Regular cardiac myocyte (primary cell): ENCODE results near the gene CHRNE. TPM values are rescaled to one million over a fixed set of nuclear protein-coding genes. Genes with fewer than 3 reads are reported as not detected.

Experiments used
- total RNA-seq: library from RNA; depleted of rRNA; stranded (reverse); fragments of >200 nt; gene quantifications from 2 replicates; pipeline ENCODE4 v1.2.3, GENCODE V29; 2014

CHRNE gene
- 0.19 and 0.56 TPM in 2 replicates for total RNA-seq

DNA sequence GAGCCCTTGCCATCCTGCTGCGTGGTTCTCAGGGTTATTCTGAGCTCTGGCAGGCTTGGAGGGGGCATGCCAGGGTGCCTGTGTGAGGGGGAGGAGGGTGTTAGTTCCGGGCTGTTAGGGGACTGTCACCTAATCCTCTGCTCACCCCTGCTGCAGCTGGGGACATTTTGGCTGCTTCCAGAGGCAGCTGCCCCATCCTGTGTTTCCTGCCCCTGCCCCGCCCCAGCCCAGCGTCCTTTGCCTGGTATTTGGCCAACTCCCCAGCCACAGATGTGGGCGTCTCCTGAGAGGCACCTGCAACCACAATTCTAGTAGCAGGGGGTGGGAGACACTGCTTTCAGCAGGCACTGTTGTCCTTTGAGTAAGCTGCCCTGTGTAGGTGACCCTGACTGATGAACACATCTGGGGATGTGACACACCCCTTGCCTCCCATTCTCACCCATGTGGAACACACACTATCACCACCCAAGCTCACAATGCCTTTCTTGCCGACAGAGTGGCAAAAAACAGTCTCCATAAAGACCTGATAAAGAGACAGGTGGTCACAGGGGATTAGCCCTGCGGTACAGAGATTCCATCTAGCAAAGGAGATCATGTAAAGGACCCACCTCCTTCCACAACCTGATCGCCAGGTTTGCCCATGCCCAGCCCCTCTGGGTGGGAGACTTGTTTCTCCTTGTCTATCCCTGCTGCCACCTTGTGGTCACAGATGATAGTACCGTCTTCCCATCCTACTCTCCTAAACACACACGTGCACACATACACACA, at the start of gene CHRNE:
Gene CHRNE (minus strand): TSS at position 48 of the 768 bp plus-strand sequence. CDS start 35 bp downstream, at position 13.

DNA sequence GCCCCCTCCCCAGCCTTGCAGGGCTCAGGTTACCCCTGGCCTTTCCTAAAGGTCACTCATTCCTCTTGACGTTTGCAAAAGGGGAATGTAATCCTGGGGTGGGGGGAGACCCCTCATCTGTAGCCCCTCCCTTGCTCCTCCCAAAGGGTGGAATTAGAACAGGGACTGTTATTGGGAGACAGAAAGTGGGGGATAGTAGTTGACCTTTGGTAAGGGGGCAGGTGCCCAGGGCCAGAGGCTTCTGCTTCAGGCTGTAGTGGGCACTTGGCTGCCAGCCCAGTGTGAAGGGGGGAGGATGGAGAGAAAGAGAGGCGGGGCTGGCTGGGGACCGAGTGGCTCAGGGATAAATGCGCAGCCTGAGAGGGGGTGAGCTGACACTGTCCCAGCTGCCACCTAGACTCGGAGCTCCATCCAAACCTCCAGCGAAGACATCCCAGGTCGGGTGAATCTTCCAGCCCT, 47.9 kb upstream of the CHRNE start, which contains the start of gene ENO3:
Gene ENO3 (plus strand): TSS at position 374 of the 459 bp plus-strand sequence. CDS start 711 bp downstream, outside the sequence.

DNA sequence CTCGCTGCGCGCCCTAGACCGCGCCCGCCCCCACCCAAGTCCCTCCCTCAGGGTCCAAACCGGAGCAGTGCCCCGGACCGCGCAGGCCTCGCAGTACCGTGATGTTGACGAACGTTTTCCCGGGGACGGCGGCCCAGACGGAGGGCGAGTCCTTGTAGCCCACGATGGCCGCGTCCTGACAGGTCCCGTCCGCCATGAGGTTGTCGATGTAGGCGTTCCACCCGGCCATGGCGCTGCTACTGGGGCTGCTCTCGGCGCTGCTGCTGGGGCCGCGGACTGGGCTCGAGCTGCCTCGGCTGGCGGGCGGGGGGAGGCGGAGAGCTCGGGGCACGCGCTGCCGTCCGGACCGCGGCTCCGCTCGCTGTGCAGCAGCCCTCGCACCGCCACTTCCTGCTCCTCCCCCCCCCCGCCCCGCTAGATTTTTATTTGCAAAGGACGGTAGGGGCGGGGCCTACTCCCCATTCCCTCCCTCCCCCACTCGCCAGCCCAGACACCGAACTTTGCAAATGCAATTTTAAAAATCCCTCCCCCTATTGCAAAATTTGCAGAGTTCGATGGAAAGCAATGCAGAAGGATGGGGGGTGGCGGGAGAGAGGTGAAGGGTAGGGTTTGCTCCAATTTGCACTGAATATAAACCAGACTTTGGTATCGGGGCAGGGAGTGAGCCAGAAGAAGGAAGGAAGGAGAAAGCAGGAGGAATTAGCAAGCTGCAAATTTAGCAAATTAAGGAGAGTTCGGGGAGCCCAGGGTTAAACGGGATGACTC, 45.5 kb upstream of the CHRNE start, which contains the start of gene PFN1:
Gene PFN1 (minus strand): TSS at position 365 of the 765 bp plus-strand sequence. CDS start 136 bp downstream, at position 229.

DNA sequence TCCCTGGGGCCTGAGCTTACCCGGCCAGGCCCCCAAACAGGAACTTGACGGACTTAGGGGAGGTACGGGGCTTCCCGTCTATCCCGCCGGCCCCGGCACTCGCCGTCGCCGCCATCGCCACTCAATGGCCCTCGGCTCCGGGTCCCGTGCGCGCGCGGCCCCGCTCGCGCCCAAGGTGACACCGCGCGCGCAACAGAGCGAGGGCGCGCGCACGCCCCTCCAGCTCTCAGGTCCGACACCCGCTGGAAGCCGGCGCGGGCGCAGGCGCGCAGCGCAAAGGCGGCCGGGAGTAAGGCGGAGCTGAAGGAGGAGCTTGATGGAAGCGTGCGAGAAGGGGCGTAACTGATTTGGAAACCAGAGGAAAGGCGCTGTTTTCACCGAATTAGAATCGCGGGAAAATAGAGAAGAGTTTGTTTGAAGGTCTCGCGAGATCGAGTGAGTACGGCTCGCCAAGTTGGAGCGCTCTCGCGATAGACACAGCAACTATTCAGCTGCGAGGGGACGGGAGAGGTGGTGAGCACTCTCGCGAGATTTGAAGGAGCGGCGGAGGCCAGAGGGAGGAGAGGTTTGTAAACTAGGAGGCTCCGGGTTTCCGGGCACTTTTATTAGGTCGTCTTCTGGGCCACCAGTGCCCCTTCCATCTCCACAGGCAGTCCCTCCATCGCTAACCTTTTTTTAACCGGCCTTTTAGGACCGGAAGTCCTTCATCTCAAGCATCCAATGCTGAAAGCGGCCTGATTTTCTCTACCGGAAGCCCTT, 37.1 kb upstream of the CHRNE start, which contains the start of the genes RNF167 and SLC25A11:
Gene RNF167 (plus strand): TSS at position 473 of the 759 bp plus-strand sequence. CDS start 642 bp downstream, outside the sequence.
Gene SLC25A11 (minus strand): TSS at position 251 of the 759 bp plus-strand sequence. CDS start 136 bp downstream, at position 115.

DNA sequence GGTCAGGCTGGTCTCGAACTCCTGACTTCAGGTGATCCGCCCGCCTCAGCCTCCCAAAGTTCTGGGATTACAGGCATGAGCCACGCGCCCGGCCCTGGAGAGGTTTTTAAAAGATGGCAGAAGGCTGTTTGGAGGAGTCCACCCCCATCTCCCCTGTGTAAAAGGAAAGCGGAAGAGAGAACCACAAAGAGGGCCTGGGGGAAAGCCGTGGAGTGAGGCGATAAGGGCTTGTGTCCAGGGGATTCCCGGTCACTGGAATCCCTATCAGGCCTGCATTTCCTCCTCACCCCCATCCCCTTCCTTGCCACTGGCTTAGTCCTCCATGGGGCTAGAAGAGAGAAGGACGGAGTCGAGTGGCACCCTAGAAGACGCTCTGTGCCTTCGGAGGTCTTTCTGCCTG, 29.1 kb upstream of the CHRNE start, which contains the start of gene GP1BA:
Gene GP1BA (plus strand): TSS at position 315 of the 400 bp plus-strand sequence. CDS start 328 bp downstream, outside the sequence.

DNA sequence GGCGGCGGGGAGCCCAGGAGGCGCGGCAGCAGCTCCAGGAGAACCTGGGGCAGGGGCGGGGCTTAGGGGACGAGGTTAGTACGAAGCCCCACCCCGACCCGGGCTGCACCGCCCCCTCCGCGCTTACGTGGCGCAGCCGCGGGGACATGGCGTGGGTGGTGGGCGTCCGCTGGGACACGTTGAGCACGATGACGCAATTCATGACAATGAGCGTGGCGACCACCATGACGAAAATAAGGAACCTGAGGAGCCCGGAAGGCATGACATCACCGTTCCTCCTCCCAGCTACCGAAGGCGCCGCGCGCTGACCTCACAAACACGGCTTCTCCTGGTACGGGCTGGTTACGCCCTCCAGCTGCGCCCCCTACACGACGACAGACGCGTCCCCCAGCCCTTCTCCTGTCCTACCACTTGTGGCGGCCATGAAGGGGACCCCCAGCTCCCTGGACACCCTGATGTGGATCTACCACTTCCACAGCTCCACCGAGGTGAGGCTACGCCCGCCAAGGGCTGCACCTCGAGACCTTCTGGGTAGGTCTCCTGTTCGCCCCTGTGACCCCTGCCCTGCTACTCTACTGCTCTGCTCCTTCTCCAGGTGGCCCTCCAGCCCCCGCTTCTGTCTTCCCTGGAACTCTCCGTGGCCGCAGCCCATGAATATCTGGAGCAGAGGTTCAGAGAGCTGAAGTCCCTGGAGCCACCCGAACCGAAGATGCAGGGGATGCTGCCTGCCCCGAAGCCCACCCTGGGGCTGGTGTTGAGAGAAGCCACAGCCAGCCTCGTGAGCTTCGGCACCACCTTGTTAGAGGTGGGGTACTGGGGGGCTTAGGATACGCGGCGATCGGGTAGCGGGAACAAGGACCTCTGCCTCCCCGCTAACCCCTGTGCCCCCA, 3.3 kb downstream of the CHRNE start, which contains the start of gene C17orf107:
Gene C17orf107 (plus strand): TSS at position 196 of the 890 bp plus-strand sequence. CDS start 227 bp downstream, at position 423.

Other genes with a start within 250 kb of the CHRNE start
- 25.1 and 29.6 TPM in 2 replicates for gene PELP1, start 199.0 kb downstream of the CHRNE start, total RNA-seq
- gene ARRB2, start 192.5 kb downstream of the CHRNE start, total RNA-seq: 2.1 and 3.9 TPM in 2 replicates
- 11.7 and 12.7 TPM in 2 replicates for gene MED11, start 171.7 kb downstream of the CHRNE start, total RNA-seq
- under 0.01 TPM in 2 replicates for gene ZMYND15, start 163.3 kb downstream of the CHRNE start, total RNA-seq
- 0.58 and 2.0 TPM in 2 replicates for gene CXCL16, start 163.2 kb downstream of the CHRNE start, total RNA-seq
- gene TM4SF5, start 131.2 kb downstream of the CHRNE start, total RNA-seq: not detected in 2 replicates
- 0.38 TPM in 1 of 2 replicates, not detected in the other for gene VMO1, start 116.7 kb downstream of the CHRNE start, total RNA-seq
- 0.19 and 0.28 TPM in 2 replicates for gene GLTPD2, start 114.1 kb downstream of the CHRNE start, total RNA-seq
- 95.3 and 252 TPM in 2 replicates for gene PSMB6, start 106.9 kb downstream of the CHRNE start, total RNA-seq
- gene PLD2, start 95.9 kb downstream of the CHRNE start, total RNA-seq: 7.7 and 9.6 TPM in 2 replicates
- gene MINK1, start 69.8 kb downstream of the CHRNE start, total RNA-seq: 24.7 and 27.6 TPM in 2 replicates
- gene C17orf107, start 3.6 kb downstream of the CHRNE start, total RNA-seq: 2.5 and 5.9 TPM in 2 replicates
- not detected in 2 replicates for gene GP1BA, start 29.2 kb upstream of the CHRNE start, total RNA-seq
- gene SLC25A11, start 36.9 kb upstream of the CHRNE start, total RNA-seq: 50.2 and 74.0 TPM in 2 replicates
- gene RNF167, start 37.2 kb upstream of the CHRNE start, total RNA-seq: 15.5 and 40.6 TPM in 2 replicates
- 295 and 524 TPM in 2 replicates for gene PFN1, start 45.4 kb upstream of the CHRNE start, total RNA-seq
- 3.4 and 3.5 TPM in 2 replicates for gene ENO3, start 48.0 kb upstream of the CHRNE start, total RNA-seq
- gene SPAG7, start 64.7 kb upstream of the CHRNE start, total RNA-seq: 35.0 and 63.8 TPM in 2 replicates
- gene CAMTA2, start 84.6 kb upstream of the CHRNE start, total RNA-seq: 2.9 and 3.4 TPM in 2 replicates
- 0.19 and 0.28 TPM in 2 replicates for gene INCA1, start 94.4 kb upstream of the CHRNE start, total RNA-seq
- 67.7 and 90.5 TPM in 2 replicates for gene KIF1C, start 94.9 kb upstream of the CHRNE start, total RNA-seq
- gene SLC52A1, start 132.3 kb upstream of the CHRNE start, total RNA-seq: 0.28 TPM in 1 of 2 replicates, not detected in the other
- 1.7 and 2.0 TPM in 2 replicates for gene ZFP3, start 175.4 kb upstream of the CHRNE start, total RNA-seq
- 6.3 and 6.5 TPM in 2 replicates for gene ZNF232, start 208.8 kb upstream of the CHRNE start, total RNA-seq
- gene USP6, start 212.9 kb upstream of the CHRNE start, total RNA-seq: under 0.01 TPM in 1 of 2 replicates, not detected in the other